ENCODE measurements around the gene XIRP1.

XIRP1 gene

GRCh38 chr3:39212665-39213064, 20.3 kb upstream of the XIRP1 start:
- peaks cover 10% of the 10 kb centered on the region for H3K4me1 Mint-ChIP-seq
- H3K27me3 Mint-ChIP-seq (ENCODE audit: low read depth) = no peaks in the 10 kb centered on the region
- TF ChIP-seq CTCF (IDR thresholded peaks at IDR 0.05; ENCODE audit: unreplicated experiment in 3 of 3) = no peak
- H3K36me3 Mint-ChIP-seq (ENCODE audit: low read depth) = no peaks in the 10 kb centered on the region
- H3K9me3 Mint-ChIP-seq = no peaks in the 10 kb centered on the region
- H3K27ac Mint-ChIP-seq = no peak overlapping the region
- no peak overlapping the region for H3K4me3 Mint-ChIP-seq

- no peak overlapping the region for H3K4me3 Mint-ChIP-seq
- no peak for TF ChIP-seq CTCF (IDR thresholded peaks at IDR 0.05; ENCODE audit: unreplicated experiment in 3 of 3)
- H3K4me1 Mint-ChIP-seq = peaks cover 21% of the 10 kb centered on the region
- no peaks in the 10 kb centered on the region for H3K27me3 Mint-ChIP-seq (ENCODE audit: low read depth)
- H3K27ac Mint-ChIP-seq = no peak overlapping the region
- no peaks in the 10 kb centered on the region for H3K9me3 Mint-ChIP-seq
- no peaks in the 10 kb centered on the region for H3K36me3 Mint-ChIP-seq (ENCODE audit: low read depth)
Measured at GRCh38 chr3:39211332-39212130, 19.1 kb upstream of the XIRP1 start.

- TF ChIP-seq CTCF (IDR thresholded peaks at IDR 0.05; ENCODE audit: unreplicated experiment in 3 of 3) = no peak
- Mint-ChIP-seq H3K4me1 (peaks cover 28% of the 10 kb centered on the region), H3K36me3 (ENCODE audit: low read depth) (no peaks in the 10 kb centered on the region), H3K9me3 (no peaks in the 10 kb centered on the region), H3K27ac (no peak overlapping the region), H3K4me3 (no peak overlapping the region), H3K27me3 (ENCODE audit: low read depth) (peaks cover 2% of the 10 kb centered on the region)
Measured at GRCh38 chr3:39210078-39210477, 17.7 kb upstream of the XIRP1 start.

- H3K27me3 Mint-ChIP-seq (ENCODE audit: low read depth) = peaks cover 5% of the 10 kb centered on the region
- H3K4me3 Mint-ChIP-seq = no peak overlapping the region
- H3K9me3 Mint-ChIP-seq = peaks cover 3% of the 10 kb centered on the region
Measured at GRCh38 chr3:39209329-39209970, 17.1 kb upstream of the XIRP1 start.

GRCh38 chr3:39208463-39209055, 16.2 kb upstream of the XIRP1 start:
- peaks cover 28% of the 10 kb centered on the region for H3K4me1 Mint-ChIP-seq
- TF ChIP-seq CTCF (IDR thresholded peaks at IDR 0.05; ENCODE audit: unreplicated experiment in 3 of 3) = peak; percentile 42 to 49 (median 44)
- H3K9me3 Mint-ChIP-seq = peaks cover 6% of the 10 kb centered on the region
- peaks cover 5% of the 10 kb centered on the region for H3K27me3 Mint-ChIP-seq (ENCODE audit: low read depth)
- H3K27ac Mint-ChIP-seq = peak overlapping the region; percentile 41 to 84 (median 59)
- no peaks in the 10 kb centered on the region for H3K36me3 Mint-ChIP-seq (ENCODE audit: low read depth)
- no peak overlapping the region for H3K4me3 Mint-ChIP-seq

More at GRCh38 chr3:39209329-39209970, 17.1 kb upstream of the XIRP1 start:
- no peak overlapping the region for H3K27ac Mint-ChIP-seq
- TF ChIP-seq CTCF (IDR thresholded peaks at IDR 0.05; ENCODE audit: unreplicated experiment in 3 of 3) = no peak
- H3K4me1 Mint-ChIP-seq = peaks cover 28% of the 10 kb centered on the region
- H3K36me3 Mint-ChIP-seq (ENCODE audit: low read depth) = no peaks in the 10 kb centered on the region
